NCI-H2171 (cell line): ENCODE data around the gene METTL26.

Experiments used
- DNase-seq: peaks from one replicate; lab custom pipeline; 2025; lab: John Stamatoyannopoulos, UW

METTL26 gene

DNA sequence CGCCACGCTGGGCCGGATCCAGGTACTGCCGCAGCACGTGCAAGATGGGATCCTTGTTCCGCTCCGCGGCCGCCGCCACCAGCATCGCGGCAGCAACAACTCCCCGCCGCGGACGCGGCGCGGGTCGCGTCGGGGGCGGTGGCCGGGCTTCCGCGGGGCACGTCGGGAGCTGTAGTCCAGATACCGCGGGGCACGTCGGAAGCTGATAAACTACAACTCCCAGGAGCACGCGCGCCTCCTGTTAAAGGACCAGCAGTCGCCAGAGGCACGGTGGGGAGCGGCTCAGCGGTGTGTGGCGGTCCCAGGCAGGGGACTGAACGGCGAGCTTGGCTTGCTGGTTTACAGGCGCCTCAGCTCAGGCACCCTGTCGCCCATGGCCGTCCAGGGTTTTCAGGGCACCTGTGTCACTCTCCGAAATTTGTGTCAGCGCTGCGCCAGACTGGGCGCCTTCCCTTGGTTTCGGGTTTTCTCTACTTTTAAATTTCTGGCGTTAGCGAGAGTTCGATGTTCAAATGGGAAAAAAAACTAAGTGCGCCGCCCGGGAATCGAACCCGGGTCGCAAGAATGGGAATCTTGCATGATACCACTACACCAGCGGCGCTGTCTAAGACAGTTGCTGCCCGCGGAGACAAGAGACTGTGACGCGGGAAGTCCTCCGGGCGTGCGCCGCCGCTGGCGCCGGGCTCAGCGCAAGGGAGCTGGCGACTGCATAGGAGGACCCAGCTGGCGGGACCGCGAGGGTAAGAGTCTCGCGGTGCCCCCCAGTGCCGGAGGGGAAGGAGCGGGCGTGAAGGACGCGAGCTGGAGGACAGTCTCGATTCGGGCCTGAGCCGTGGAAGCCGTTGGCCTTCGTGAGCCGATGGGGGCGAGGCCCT is at the start of gene METTL26:
Gene METTL26 (minus strand): TSS at position 100 of the 875 bp plus-strand sequence. CDS start 15 bp downstream, at position 85.
- DNase-seq, result peak; percentile 94

DNA sequence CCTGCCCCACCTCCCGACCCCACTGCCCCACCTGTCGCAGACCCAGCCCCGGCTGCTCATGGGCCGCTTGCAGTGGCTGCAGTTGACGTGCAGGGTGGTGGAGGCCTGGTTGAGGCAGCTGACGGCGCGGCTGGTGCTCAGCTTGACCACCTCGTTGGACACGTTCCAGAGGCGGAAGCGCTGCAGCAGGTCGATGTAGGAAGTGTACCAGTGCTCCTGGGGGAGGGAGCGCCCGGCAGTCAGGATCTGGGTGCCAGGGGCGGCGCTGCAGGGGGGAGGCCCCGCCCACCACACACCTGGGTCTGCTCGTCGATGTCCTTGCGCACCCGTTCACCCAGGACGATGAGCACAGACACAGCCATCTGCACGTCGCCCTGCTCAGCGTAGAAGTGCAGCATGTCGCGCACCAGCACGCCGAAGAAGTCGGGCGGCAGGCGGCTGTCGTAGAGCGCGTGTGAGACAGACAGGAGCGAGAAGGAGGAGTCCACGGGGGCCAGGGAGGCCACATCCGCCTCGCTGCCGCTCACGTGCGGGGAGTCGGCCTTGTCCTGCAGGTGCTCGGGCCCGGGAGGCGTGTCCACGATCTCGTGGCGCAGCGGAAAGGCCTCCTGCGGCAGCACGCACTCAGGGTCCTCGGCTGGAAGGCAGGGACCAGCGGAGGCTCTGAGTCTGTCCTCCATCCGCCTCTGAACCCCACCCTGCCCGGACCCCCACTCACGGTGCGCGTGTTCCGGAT is 49.0 kb upstream of the METTL26 start:
- peak; percentile 69 for DNase-seq

DNA sequence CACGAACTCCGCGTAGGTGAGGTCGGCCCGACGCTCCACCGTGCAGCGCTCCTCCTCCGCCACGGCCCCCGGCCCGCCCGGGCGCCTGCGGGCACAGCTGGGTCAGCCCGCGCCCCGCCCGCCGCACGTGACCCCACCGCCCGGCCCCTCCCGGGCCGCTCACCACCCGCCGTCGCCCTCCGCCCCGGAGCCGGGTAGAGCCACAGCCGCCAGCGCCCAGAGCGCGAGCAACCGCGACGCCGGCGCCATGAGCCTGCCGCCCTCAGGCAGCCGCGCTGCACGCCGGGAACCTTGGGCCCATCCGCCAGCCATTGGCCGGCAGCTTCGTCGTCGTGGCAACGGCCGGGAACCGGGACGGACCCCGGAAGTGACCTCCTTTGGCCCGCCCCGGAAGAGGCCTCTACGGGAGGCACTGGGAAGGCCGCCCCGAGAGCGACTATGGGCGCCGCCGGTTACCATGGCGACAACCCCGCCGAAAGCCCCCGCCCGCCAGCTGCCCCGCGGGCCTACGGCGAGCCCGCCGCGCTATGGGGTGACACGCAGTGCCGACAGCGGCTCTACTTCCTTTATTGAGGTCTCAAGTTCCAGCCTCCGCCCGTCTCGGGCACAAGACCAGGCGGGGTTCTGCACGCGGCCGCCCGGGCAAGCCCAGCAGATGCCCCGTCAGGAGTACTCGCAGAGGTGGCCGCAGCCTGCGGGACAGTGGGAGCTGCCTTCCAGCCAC is 48.1 kb upstream of the METTL26 start, which contains the start of gene JMJD8:
Gene JMJD8 (minus strand): TSS at position 264 of the 724 bp plus-strand sequence. CDS start 15 bp downstream, at position 249.
- DNase-seq, result peak; percentile 95

DNA sequence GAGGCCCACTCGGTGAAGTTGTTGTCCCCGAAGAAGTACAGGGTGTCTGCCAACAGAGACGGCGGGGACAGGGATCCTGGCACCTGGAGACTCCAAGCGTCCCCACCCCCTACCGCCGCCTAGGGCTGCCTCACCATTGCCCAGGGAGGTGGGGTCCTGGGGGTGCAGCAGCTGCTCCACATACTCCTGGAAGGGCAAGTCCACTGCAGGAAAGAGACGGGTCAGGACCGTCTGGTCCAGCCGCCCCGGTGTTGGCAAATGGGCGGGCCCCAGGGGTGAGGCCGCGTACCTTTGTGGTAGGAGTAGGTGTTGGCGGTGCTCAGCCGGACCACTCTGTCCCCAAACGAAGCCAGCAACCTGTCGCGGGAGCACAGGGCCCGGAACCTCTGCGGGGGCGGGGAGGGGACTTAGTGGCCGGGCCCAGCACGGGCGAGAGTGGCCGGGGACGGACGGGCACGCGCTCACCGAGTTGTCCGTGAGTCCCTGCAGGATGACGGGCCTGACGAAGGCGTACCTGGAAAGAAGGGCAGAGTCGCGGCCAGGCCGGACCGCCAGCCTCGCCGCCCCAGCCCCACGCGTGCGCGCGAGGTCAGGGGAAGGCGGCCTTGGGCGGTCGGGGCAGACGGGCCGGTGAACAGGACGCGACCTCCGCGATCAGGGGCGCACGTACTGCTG is 47.4 kb upstream of the METTL26 start:
- no peak for DNase-seq

DNA sequence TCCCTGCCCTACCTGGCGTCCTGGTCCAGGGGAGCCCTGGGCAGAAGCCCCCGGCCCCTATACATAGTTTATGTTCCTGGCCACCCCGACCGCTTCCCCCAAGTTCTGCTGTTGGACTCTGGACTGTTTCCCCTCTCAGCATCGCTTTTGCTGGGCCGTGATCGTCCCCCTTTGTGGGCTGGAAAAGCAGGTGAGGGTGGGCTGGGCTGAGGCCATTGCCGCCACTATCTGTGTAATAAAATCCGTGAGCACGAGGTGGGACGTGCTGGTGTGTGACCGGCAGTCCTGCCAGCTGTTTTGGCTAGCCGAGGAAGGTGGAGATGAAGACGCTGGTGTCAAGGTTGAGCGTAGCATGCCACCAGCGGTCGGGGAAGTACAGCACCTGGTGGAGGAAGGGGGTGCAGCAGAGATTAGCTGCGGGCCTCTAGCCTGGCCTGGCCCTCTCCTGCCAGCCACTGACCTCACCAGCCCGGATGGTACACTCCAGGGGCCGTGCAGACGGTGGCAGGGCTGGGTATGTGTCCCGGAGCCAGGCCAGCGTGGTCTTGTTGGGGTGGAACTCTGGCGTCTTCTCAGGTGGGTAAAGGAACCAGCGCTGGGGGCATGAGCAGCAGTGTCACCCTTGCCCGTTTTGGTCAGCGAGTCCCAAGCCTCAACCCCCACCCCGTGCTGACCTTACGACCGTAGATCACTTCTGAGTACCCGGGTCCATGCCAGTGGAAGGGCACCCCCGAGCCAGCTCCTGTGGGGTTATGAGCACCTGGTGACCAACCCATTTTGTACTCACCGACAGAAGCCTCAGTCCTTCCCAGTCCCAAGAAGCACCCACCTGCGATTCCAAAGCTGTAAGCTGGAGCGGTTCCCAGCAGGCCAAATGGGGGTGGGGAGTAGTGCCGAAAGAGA is 46.6 kb upstream of the METTL26 start:
- no peak for DNase-seq

DNA sequence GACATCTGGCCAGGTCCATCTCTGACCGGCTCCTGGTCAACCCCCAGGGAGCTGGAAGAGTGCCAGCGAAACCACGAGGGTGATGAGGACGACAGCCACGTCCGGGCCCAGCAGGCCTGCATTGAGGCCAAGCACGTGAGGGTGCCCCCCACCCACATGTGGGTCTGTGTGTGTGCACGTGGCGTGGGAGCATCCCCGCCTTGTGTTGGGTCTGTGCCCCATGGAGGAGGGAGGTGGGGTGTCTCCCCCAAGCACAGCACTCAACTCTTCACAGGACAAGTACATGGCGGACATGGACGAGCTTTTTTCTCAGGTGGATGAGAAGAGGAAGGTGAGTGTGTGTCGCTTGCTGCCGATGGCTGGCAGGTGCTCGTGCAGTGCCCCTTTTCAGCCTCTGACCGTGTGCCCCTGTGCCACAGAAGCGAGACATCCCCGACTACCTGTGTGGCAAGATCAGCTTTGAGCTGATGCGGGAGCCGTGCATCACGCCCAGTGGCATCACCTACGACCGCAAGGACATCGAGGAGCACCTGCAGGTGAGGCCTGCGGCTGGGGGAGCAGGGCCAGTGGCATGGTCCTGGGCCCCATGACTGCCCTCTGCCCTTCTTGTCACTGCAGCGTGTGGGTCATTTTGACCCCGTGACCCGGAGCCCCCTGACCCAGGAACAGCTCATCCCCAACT is 45.8 kb upstream of the METTL26 start:
- no peak for DNase-seq

DNA sequence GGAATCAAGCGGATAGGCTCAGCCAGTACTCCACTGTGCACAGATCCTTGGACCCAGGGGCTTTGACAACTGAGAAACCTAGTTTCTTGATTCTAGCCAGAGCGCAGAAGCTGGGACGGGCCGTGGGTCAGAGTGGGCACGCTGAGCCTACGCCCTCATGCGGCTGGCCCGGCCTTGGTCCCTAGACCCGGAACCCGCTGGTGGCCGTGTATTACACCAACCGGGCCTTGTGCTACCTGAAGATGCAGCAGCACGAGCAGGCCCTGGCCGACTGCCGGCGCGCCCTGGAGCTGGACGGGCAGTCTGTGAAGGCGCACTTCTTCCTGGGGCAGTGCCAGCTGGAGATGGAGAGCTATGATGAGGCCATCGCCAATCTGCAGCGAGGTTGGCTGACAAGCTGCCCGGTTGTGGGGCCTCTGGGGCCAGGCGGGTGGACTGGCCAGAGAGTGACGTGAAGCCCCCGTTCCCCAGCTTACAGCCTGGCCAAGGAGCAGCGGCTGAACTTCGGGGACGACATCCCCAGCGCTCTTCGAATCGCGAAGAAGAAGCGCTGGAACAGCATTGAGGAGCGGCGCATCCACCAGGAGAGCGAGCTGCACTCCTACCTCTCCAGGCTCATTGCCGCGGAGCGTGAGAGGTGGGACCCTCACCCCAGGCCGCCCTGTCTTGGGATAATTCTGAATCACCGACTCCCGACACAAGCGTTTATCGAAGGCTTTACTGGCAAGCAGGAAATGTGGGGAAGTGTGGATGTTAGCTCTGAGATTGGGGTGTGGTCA is 45.1 kb upstream of the METTL26 start:
- no peak for DNase-seq

DNA sequence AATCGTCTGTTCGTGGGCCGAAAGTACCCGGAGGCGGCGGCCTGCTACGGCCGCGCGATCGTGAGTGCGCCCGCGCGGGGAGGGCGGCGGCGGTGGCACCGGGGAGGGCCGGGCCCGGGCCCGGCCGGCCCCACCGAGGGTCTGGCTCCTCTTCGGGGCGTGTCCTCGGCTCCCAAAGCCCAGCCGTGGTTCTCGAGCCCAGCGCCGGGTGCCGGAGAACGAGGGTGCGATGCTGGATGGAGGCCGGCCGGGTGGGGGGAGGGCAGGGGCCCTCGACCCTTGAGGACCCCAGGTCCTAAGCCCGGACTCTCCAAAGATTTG is 44.5 kb upstream of the METTL26 start:
- DNase-seq, result no peak

DNA sequence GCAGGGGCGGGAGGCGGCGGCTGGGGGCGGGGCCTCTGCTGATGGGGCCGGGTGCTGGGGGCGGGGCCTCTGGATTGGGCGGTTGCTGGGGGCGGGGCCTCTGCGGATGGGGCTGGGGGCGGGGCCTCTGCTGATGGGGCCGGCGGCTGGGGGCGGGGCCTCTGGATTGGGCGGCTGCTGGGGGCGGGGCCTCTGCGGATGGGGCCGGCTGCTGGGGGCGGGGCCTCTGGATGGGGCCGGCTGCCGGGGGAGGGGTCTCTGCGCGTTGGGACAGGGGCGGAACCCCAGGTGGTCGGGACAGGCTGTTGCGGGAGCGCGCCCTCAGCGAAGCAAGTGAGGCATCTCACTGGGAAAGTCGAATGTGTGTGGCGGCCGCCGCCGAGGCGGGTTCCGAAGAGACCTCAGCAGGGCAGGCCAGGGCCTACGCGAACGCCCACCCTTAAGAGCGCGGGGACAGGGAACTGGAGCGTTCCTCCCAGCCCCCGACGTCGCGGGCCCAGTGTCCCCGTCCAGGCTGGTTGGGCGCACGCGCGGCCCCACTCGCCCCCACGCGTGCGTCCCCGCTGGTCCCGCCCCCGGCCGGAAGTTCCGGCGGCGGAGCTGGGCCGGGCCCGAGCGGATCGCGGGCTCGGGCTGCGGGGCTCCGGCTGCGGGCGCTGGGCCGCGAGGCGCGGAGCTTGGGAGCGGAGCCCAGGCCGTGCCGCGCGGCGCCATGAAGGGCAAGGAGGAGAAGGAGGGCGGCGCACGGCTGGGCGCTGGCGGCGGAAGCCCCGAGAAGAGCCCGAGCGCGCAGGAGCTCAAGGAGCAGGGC is 43.9 kb upstream of the METTL26 start, which contains the start of gene STUB1:
Gene STUB1 (plus strand): TSS at position 597 of the 811 bp plus-strand sequence. CDS start 116 bp downstream, at position 713.
- DNase-seq, result peak; percentile 91

DNA sequence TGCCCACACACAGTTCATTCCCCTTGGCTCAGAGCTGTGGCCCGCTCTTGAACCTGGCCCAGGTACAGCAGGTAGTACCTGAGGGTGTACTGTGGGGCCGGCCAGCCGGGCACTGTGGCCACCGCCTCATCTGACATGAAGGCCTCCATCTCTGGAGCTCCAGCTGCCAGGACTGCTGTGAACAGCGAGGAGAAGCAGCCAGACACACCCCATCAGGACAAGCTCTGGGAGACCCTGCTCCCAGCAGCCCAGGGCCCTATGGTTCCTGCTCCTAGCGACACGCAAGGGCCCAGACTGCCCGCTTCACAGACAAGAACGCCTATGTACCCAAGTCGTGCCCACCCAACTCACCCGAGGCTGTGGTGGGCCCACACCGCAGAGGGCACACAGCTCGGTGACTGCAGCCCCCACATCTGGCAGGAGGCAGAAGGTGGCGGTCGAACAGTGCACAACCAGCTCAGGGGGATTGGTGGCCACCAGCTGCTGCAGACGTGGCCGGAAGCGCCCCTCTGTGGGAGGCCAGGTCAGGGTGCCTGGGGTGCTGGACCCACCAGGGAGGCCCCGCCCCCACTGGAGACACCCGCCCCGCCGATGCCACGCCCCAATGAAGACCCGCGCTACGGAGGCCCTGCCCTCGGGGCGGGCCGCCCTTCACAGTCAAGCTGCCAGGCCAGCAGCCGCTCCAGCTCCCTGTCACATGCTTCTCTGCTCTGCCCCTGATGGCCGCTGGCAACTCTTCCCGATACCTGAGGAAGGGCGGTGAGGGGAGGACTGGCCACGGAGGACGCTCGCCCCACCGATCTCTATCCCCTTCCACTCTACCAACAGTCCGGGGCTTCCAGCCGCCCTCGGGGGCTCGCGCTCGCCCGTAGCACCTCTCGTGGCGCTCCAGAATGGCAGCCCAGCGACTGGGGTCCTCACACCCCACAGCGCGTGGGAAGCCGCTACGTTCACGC is 43.0 kb upstream of the METTL26 start:
- peak; percentile 72 for DNase-seq

DNA sequence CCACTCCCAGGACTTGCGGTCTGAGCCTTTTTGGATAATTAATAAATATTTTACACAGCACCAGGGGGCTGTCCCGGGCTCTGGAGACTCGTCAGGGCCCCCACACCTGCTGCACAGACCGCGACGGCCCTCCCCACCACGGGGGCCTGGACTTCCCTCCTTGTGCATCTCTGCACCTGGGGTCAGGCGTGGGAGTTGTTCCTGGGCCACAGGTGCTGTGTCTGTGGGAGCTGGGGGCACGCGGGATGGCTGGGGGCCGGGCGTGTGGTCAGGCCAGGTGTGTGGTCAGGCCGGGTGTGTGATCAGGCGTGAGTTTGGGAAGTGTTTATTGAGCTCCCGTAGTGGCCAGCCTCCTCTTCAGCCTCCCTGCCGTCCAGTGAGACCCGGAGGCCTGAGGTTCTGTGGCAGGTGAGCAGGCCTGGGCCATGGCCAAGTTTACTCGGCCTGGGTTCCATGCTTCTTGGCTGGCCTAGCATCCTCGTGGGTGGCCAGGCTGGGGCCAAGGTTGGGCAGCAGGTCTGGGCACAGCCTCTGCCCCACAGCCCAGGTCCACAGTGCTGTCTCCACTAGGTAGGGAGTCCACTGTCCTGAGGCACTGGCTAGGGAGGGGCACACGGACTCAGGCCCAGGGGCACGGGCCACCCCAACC is 42.2 kb upstream of the METTL26 start:
- DNase-seq, result no peak

DNA sequence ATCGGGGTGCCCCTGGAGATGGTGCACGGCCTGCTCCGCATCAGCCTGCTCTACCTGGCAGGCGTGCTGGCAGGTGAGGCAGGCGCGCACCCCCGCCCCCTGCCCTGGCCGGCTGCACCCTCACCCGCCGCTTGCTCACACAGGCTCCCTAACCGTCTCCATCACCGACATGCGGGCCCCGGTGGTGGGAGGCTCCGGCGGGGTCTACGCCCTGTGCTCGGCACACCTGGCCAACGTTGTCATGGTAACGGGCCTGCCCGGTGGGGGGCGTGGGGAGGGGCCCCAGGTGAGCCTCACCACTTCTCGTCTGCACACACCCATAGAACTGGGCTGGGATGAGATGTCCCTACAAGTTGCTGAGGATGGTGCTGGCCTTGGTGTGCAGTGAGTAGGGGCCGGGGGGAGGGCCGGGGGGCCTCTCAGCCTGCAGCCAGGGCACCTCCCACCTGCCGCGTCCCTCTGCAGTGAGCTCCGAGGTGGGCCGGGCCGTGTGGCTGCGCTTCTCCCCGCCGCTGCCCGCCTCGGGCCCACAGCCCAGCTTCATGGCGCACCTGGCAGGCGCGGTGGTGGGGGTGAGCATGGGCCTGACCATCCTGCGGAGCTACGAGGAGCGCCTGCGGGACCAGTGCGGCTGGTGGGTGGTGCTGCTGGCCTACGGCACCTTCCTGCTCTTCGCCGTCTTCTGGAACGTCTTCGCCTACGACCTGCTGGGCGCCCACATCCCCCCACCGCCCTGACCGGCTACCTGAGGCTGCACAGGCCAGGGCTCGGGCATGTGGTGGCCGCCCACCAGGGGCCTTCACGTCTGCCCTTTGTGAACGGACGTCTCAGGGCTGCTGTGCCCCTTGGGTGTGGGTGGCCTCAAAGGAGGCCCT is 41.4 kb upstream of the METTL26 start:
- peak; percentile 53 for DNase-seq

DNA sequence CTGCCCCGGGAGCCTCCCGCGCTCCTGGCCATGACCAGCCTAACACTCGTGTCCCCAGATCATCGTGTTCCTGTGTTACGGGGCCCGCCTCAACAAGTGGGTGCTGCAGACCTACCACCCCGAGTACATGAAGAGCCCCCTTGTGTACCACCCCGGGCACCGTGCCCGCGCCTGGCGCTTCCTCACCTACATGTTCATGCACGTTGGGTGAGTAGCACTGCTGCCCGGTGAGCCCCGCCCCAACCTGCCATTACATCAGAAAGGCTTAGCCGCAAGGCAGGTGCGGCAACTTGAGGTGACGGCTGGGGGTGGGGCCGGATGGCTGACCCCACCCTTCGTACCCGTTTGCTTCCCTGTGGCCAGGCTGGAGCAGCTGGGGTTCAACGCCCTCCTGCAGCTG is 40.8 kb upstream of the METTL26 start:
- peak; percentile 64 for DNase-seq

DNA sequence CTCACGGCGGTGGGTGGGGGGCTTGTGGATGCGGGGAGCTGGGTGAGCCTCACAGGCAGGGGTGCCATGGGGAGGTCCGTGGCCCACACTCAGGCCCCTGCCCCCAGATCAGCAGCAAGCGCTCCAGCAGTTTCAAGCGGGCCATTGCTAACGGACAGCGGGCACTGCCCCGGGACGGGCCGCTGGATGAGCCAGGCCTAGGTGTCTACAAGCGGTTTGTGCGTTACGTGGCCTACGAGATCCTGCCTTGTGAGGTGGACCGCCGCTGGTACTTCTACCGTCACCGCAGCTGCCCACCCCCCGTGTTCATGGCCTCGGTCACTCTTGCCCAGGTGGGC is 40.4 kb upstream of the METTL26 start:
- DNase-seq, result no peak

DNA sequence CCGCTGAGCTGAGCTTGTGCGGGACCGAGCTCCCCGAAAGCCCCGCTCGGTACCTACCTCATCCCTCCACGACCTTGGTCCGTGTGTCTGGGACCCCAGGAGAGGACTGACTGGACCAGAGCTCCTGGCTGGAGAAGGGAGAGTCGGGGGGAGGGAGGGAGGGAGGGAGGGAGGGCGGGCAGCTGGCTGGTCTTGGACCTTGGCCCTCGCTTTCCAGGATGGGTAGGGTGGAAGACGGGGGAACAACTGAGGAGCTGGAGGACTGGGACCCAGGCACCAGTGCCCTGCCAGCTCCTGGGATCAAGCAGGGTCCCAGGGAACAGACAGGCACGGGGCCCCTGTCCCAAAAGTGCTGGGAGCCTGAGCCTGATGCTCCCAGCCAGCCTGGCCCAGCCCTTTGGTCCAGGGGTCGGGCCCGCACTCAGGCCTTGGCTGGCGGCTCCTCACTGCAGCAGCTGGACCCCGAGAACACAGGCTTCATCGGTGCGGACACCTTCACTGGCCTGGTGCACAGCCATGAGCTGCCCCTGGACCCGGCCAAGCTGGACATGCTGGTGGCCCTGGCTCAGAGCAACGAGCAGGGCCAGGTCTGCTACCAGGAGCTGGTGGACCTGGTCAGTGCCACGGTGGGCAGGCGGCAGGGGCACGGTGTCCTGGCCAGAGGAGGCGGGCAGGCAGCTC is 39.9 kb upstream of the METTL26 start:
- DNase-seq, result no peak
